Sigmoid colon (tissue), 7 donors: ENCODE measurements around the gene COL23A1. TPM values are rescaled to one million over a fixed set of nuclear protein-coding genes. Genes with fewer than 3 reads are reported as not detected.

Source experiments
- DNase-seq: peaks from one replicate; pipeline ENCODE4 v3.0.0-alpha.2; 2019
- H3K27ac ChIP-seq, 4 donors: fragments of 200-600 bp; sonication (generic); one replicate each; pipeline ENCODE4 v1.5.1; 2016 to 2019; ENCODE audit warnings: mild to moderate bottlenecking in 1 of 4
- H3K27me3 ChIP-seq, 3 donors: fragments of 200-600 bp; sonication (generic); one replicate each; pipeline ENCODE4 v1.5.1; 2019; ENCODE audit warnings: mild to moderate bottlenecking in 1 of 3
- H3K36me3 ChIP-seq, 4 donors: fragments of 200-600 bp; sonication (generic); one replicate each; pipeline ENCODE4 v1.5.1; 2016 to 2019
- H3K4me1 ChIP-seq, 4 donors: fragments of 200-600 bp; sonication (generic); one replicate each; pipeline ENCODE4 v1.5.1; 2017 to 2019
- H3K4me3 ChIP-seq, 4 donors: fragments of 200-600 bp; sonication (generic); one replicate each; pipeline ENCODE4 v1.5.1; 2017 to 2019; ENCODE audit warnings: mild to moderate bottlenecking in 2 of 4, moderate library complexity in 1 of 4
- H3K9me3 ChIP-seq, 4 donors: fragments of 200-600 bp in 3 of 4; sonication (generic) in 3 of 4; one replicate each; pipeline versions ENCODE4 v1.5.1 to v1.6.1; 2013 to 2019
- EP300 ChIP-seq, 4 donors: sonication (generic); formaldehyde crosslinking; IDR thresholded peaks; one replicate each; pipeline ENCODE4 v1.6.1; 2017; ENCODE audit warnings: antibody characterized with exemption in 4 of 4
- POLR2A ChIP-seq, 2 donors: fragments of 450-650 bp; IDR thresholded peaks; one replicate each; pipeline ENCODE4 v1.6.1; 2016; ENCODE audit warnings: antibody characterized with exemption in 2 of 2, mild to moderate bottlenecking in 2 of 2, moderate library complexity in 2 of 2
- POLR2AphosphoS5 ChIP-seq, 4 donors: sonication (generic); formaldehyde crosslinking; IDR thresholded peaks; one replicate each; pipeline ENCODE4 v1.6.1; 2017; ENCODE audit warnings: antibody characterized with exemption in 4 of 4
- WGBS, 2 donors: extraction: QIAGEN DNeasy Blood & Tissue Kit; methylation state at CpG; one replicate each; pipeline ENCODE4 v1.1.7; 2013; 5-methylcytosine and 5-hydroxymethylcytosine counted together
- intact Hi-C: fragments of 100-400 bp; cut with DNase I; formaldehyde crosslinking; loops from one replicate; pipeline ENCODE4 v1.15.1; 2023
- polyA plus RNA-seq, 3 donors: library from polyadenylated mRNA; stranded (reverse); fragments of 200-250 nt; gene quantifications; one replicate each; pipeline ENCODE4 v1.2.3, GENCODE V29; 2013
- total RNA-seq, 4 donors: library from RNA; depleted of rRNA; stranded (reverse); fragments of >200 nt; gene quantifications; one replicate each; pipeline ENCODE4 v1.1.0, GENCODE V29; 2016
- TF ChIP-seq, protein P1 (sequence below), 4 experiments: fragments of 450-650 bp in 3 of 4; fragments of 200-600 bp in 1 of 4; IDR thresholded peaks; one replicate each; pipeline ENCODE4 v1.5.1; 2016 to 2019; ENCODE audit warnings: antibody characterized with exemption in 4 of 4, mild to moderate bottlenecking in 3 of 4, moderate library complexity in 2 of 4
- donor health status: healthy with polysubstance abuse.
- donor health status: Bipolar disorder and iron deficiency.
- donor health status: healthy.

The COL23A1 gene
- total and polyA plus RNA-seq, 7 donors: 0.28 to 1.2 (median 0.57) TPM; not detected in 1

- H3K36me3 ChIP-seq: no peaks in the 10 kb centered on the region
Measured at GRCh38 chr5:178353461-178353860, 236.7 kb downstream of the COL23A1 start.

GRCh38 chr5:178352035-178352349 is 238.2 kb downstream of the COL23A1 start:
- no peaks in the 10 kb centered on the region for H3K9me3 ChIP-seq
- no peaks in the 10 kb centered on the region for H3K36me3 ChIP-seq
- TF ChIP-seq POLR2A (IDR thresholded peaks at IDR 0.05): no peak
- intact Hi-C loops: no loop called here
- H3K4me1 ChIP-seq: peaks cover 0 to 9% (median 4%) of the 10 kb centered on the region in 4 donors
- no peak overlapping the region for H3K27ac ChIP-seq
- DNase-seq: no peak
- peaks cover 0 to 23% (median 7%) of the 10 kb centered on the region in 3 donors for H3K27me3 ChIP-seq
- H3K4me3 ChIP-seq: no peak overlapping the region
- 90 to 94% methylated on average over 8 of the region's 8 CpGs for WGBS, 2 donors

More at GRCh38 chr5:178353461-178353860, 236.7 kb downstream of the COL23A1 start:
- DNase-seq: no peak
- intact Hi-C loops: no loop called here
- Histone ChIP-seq H3K4me1 (peaks cover 0 to 9% (median 4%) of the 10 kb centered on the region in 4 donors), H3K9me3 (no peaks in the 10 kb centered on the region), H3K4me3 (no peak overlapping the region), H3K27ac (no peak overlapping the region), H3K27me3 (peaks cover 0 to 26% (median 7%) of the 10 kb centered on the region in 3 donors)
- no peak for TF ChIP-seq EP300 (IDR thresholded peaks at IDR 0.05)
- TF ChIP-seq POLR2AphosphoS5 (IDR thresholded peaks at IDR 0.05): no peak
- TF ChIP-seq, protein P1, sequence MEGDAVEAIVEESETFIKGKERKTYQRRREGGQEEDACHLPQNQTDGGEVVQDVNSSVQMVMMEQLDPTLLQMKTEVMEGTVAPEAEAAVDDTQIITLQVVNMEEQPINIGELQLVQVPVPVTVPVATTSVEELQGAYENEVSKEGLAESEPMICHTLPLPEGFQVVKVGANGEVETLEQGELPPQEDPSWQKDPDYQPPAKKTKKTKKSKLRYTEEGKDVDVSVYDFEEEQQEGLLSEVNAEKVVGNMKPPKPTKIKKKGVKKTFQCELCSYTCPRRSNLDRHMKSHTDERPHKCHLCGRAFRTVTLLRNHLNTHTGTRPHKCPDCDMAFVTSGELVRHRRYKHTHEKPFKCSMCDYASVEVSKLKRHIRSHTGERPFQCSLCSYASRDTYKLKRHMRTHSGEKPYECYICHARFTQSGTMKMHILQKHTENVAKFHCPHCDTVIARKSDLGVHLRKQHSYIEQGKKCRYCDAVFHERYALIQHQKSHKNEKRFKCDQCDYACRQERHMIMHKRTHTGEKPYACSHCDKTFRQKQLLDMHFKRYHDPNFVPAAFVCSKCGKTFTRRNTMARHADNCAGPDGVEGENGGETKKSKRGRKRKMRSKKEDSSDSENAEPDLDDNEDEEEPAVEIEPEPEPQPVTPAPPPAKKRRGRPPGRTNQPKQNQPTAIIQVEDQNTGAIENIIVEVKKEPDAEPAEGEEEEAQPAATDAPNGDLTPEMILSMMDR (IDR thresholded peaks at IDR 0.05): no peak
- no peak for TF ChIP-seq POLR2A (IDR thresholded peaks at IDR 0.05)
- WGBS, 2 donors: 88 to 90% methylated on average over 9 of the region's 9 CpGs

DNA sequence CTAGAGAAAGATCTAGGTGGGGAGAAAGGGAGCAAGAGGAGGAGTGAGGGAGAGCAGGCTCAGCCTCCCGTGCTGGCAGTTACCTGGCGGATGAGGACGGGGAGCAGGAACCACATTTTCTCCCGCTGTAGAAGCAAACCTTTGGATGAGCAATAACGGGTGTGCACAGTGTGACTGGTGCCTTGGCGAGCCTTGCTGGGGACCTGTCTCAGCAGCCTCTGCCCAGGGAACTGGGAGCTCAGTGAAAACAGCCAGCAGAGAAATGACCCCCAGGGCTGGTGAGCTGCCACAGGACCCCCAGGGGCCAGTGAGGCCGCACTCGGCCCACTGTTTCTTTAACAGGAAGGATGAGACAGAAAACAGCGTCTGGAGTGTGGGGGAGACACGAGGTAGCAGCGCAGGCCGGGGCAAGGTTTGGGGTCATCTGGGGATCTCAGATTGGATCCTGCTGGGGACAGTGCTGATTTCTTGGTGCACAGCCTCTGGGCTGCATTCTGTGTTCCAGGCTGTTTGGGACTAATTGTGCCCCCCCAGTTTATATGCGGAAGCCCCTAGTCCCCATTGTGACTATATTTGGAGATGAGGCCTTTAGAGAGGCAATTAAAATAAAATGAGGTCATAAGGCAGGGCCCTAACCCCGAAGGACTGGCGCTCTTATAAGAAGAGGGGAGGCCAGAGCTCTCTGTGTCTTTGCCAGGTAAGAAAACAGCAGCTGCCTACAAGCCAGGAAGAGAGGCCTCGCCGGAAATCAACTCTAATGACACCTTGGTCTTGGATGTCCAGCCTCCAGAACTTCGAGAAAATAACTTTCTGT is 238.8 kb downstream of the COL23A1 start:
- intact Hi-C loops: no loop called here
- DNase-seq: no peak
- Histone ChIP-seq H3K27ac (no peak overlapping the region), H3K4me1 (peaks cover 0 to 5% (median 2%) of the 10 kb centered on the region in 4 donors), H3K4me3 (no peak overlapping the region), H3K9me3 (no peaks in the 10 kb centered on the region), H3K27me3 (peaks cover 0 to 18% (median 6%) of the 10 kb centered on the region in 3 donors), H3K36me3 (no peaks in the 10 kb centered on the region)
- no peak for TF ChIP-seq POLR2A (IDR thresholded peaks at IDR 0.05)
- no peak for TF ChIP-seq POLR2AphosphoS5 (IDR thresholded peaks at IDR 0.05)
- TF ChIP-seq, protein P1 (IDR thresholded peaks at IDR 0.05): no peak
- no peak for TF ChIP-seq EP300 (IDR thresholded peaks at IDR 0.05)
- WGBS, 2 donors: 76 to 85% methylated on average over 18 of the region's 18 CpGs

GRCh38 chr5:178350361-178351220 is 239.6 kb downstream of the COL23A1 start:
- H3K9me3 ChIP-seq: no peaks in the 10 kb centered on the region
- TF ChIP-seq, protein P1 (IDR thresholded peaks at IDR 0.05): no peak
- TF ChIP-seq EP300 (IDR thresholded peaks at IDR 0.05): no peak
- no peak for TF ChIP-seq POLR2A (IDR thresholded peaks at IDR 0.05)
- TF ChIP-seq POLR2AphosphoS5 (IDR thresholded peaks at IDR 0.05): no peak
- H3K36me3 ChIP-seq: no peaks in the 10 kb centered on the region
- intact Hi-C loops: no loop called here
- H3K4me1 ChIP-seq: no peaks in the 10 kb centered on the region
- H3K4me3 ChIP-seq: no peak overlapping the region
- no peak overlapping the region for H3K27ac ChIP-seq
- WGBS, 2 donors: 83 to 87% methylated on average over 28 of the region's 28 CpGs
- DNase-seq: no peak
- peaks cover 0 to 10% (median 0%) of the 10 kb centered on the region in 3 donors for H3K27me3 ChIP-seq
